NK-92 (cell line): ENCODE measurements around the gene ST8SIA6.
"Not testable (repeated sequence)": the region's sequence is repeated elsewhere in the genome, so short reads cannot be mapped to it uniquely, and the experiment has no call there.

Experiments
- DNase-seq: peaks from one replicate; lab custom pipeline; 2025; ENCODE audit not compliant: unreplicated experiment; lab: John Stamatoyannopoulos, UW

ST8SIA6 gene

DNA sequence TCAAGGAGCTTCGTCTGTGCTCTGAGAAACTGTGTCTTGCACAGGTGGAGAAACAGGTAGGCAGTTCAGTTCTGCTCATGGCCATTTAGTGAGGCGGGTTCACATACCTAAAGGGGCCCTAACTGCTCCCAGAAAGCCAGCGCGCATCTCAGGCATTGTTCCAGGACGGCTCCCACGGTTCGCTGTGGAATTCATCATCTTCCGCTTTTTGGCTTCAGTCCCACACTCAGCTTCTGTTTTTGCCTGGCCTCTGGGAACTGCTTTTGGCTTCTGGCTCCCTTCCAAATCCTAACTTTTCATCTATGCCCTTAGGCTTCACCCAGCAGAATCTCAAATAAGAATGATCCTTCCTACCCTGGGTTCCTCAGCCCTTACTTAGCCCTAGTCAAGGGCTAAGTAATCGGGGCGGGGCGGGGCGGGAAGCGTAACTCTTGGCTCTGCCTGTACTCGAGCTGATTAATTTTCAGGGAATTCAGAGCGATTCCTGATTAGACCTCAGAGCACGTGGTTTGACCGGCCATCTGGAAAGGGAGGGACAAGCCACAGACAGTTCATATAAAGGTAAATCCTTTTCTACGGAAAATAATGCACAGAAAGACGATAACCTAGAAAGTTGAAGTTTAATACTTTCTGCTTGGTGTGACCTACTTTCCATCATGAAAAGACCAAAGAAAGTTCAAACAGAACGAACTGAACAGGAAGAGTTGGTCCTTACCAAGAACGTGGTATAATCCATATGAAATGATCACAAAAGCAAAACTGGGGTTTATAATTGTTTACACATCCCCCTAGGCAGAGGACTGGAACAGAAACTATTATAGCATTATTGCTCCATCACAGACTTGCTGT, 105.7 kb downstream of the ST8SIA6 start:
- no peak for DNase-seq

DNA sequence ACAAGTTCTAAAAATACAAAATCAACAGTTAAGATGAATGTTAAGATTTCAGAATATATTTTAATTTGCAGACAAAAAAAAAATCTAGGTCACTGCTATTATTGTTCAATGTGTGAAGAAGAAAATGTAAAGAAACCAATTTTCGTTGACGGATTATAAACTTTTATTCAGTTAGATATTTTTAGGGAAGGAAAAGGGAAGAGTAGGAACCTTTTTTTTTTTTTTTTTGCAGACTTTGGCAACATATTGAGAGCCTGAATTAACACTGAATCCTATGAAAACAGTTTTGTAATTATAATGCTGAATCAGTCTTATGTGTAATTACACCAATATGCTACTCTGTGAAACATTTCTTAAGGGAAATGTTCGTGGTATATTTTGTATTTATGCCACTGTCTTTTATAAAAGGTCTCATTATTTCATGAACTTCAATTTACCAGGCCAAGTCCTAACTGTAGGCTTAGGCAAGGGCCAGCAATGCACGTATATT, 106.3 kb downstream of the ST8SIA6 start:
- DNase-seq, result no peak

DNA sequence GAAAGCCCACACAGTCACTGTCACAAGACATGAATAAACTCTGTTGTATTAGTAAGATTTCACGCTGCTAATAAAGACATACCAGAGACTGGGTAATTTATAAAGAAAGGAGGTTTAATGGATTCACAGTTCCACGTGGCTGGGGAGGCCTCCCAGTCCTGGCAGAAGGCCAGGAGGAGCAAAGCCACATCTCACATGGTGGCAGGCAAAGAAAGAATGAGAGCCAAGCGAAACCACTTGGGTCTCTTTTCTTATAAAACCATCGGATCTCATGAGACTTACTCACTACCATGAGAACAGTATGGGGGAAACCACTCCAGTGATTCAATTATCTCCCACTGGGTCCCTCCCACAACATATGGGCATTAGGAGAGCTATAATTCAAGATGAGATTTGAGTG, 110.2 kb downstream of the ST8SIA6 start:
- DNase-seq, result no peak

DNA sequence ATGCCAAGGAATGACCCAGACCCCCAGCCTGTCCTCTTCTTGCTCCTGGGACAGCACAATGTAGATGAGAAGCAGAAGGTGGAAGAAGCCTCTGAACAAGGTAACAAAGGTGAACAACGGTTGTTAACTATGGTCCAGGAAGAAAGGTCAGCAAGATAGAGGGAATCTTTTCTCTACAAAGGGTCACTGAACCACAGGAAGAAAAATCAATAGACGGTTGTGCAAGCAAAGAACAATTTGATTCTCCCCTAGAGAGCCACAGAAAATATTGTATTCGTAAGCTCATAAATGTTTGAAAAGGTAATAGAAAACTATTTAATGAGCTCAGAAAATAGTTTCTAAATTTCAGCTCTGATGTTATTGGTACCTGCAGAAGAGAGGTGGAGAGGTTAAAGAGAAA, 111.3 kb downstream of the ST8SIA6 start:
- DNase-seq, result no peak

DNA sequence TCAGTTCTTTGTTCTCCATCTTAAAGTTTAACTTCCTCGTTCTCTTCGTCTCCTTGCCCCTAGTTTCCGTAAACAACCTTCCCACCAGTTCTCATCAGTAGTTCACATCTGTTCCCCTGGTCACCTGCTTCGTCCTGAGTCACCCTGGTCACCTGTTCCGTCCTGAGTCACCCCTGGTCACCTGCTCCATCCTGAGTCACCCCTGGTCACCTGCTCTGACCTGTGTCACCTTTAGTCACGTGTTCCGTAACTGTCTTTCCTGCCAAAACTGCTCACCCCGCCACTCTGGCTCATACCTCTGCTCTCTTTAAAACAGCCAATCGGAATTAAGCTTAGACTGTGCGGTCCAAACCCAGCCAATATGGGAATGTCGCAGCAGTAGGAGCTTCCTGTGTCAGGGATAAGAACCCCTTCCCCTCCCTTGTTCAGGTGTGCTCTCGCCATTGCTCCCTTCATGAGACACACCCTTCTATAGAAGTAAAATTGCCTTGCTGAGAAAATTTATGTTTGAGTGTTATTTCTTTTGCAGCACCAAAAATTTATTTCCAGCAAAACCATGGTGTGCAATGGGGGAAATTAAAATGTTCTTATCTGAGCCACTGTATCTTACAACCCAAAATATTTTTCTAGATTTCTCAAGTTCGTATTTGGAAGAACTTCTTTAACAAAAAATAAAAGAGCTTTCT, 114.1 kb downstream of the ST8SIA6 start:
- no peak for DNase-seq

DNA sequence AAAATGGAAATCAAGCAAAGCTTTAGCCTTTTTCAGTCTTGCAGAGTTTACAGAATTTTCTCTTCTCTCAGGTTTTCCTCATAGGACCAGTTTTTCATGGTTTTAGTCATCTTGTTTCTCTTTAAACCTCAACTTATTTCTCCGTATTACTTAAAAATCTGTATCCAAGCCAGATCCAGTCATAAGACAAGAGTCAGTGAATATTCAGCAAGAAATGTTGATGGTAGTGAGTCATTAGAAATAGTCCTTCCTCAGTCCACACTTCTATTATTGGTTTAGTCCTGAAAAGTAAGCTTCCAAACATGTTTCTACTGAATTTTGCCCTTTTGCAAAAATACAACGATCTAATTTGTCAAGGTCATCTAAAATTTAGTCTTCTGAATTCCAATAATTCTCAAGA, 119.3 kb downstream of the ST8SIA6 start:
- DNase-seq, result no peak

DNA sequence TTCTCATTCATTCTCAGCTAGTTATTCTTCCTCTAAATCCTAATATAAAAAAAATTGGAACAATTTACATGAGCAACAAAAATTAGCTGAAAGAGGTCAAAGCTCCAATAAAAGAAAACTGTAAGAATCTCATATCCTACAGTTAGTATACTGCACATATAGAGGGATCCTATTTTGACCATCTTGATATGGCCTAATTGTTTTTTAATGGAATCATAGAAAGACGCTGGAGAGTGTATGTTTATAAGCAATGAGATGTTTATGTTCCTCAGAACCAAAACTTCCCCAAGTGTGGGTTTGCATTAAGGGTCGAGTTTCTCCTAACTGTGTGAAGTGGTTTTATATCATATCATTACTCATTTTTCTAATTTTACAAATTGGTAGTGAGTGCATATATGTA, 123.9 kb downstream of the ST8SIA6 start:
- DNase-seq, result no peak

DNA sequence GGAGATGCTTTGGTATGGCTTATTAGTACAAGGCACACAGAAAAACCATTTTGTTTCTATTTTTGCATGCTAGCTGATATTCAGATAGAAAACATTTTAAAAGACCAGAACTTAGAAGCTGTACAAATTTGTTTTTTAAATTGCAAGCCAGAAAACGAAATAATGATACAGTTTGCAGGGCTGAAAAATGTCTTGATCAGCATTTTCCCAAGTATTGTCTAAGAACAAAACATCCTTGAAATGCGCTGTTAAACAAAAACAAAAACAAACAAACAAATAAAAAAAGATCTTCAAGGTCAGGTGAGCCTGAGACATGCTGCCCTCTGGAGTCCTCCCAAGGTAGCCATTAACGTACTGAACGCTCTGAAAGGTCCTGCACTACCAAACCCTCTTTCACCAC, 128.0 kb downstream of the ST8SIA6 start:
- DNase-seq, result no peak

DNA sequence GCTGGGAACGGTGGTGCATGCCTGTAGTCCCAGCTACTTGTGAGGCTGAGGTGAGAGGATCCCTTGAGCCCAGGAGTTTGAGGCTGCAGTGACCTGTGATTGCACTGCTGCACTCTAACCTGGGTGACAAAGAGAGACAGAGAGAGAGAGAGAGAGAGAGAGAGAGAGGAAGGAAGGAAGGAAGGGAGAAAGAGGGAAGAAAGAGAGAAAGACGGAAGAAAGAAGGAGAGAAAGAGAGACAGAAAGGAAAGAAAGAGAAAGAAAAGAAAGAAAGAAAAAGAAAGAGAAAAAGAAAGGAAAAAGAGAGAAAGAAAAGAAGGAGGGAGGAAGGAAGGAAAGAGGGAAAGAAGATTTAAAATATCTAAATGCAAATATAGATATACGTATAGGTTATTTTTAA, 132.4 kb downstream of the ST8SIA6 start:
- DNase-seq, result not testable (repeated sequence)

DNA sequence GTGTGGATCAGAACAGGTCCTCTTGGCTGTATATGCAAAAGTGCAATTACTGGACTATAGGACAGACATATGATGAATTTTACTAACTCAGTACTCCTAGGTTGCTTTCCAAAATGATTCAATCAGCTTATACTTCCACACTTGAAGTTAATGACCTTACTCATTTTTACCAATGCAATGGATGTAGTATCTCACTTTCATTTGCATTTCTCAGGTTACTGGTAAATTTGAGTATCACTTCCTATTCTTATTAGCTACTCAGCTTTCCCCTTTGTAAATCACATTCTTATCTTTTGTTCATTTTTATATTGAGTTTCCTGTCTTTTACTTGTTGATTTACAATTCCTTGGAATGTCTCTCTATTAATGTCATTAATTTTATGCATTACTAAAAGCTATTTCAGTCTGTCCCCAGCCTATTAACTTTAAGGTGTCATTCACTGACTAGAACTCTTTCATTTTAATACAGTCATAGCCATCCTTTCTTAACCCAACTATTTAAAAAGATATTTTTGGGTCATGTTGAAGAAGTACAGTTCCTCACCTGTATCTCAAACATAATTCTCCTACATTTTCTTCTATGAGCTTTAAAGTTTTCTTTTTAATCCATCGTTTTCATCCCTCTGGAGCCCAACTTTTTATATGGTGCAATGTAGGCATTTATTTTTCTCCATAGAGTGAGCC, 137.8 kb downstream of the ST8SIA6 start:
- DNase-seq, result no peak

DNA sequence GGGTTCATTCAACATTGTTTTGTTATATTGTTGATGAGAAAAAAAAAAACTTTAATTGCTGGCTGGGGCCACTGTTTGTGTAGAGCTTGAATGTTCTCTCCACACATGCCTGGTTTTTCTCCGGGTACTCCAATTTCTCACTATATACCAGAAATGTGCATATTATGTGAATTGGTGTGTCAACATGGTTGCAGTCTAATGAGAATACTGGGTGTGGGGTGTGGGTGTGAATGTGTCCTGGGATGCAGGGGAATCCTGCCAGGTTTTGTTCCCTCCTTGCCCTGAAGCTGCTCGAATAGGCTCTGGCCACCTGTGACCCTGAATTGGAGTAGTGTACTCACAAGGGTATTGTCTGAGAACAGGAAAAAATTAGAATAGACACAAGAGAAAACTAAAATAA, 145.0 kb downstream of the ST8SIA6 start:
- no peak for DNase-seq

DNA sequence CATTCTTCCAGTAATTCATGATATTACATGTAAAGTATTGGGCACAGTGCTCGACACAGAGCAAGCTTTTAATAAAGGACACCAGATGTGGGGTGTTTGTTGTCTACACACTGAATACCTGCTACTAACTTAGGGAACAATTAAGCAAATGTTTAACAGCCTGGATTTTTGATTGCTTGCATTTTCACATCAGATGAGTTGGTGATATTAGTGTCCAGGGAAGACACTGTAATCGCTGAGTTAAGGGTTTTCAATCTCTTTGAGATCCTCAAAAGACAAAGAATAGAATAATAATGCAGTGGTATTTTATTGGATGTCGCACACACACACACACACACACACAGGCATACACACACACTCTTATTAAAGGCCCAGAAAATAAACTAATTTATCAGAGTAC, 147.3 kb downstream of the ST8SIA6 start:
- no peak for DNase-seq

DNA sequence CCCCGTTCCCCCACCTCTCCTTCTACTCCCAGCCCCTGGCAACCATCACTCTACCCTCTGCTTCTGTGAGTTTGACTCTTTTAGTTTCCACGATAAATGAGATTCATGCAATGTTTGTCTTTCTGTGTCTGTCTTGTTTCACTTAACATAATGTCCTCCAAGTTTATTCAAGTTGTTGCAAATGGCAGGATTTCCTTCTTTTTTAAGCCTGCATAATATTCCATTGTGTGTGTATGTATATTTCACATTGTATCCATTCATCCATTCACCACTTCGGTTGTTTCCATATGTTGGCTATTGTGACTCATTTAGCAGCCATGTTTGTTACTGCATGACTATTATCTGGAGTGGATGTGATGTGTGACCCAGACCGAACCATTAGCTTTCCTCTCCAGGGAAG, 162.0 kb downstream of the ST8SIA6 start:
- no peak for DNase-seq

DNA sequence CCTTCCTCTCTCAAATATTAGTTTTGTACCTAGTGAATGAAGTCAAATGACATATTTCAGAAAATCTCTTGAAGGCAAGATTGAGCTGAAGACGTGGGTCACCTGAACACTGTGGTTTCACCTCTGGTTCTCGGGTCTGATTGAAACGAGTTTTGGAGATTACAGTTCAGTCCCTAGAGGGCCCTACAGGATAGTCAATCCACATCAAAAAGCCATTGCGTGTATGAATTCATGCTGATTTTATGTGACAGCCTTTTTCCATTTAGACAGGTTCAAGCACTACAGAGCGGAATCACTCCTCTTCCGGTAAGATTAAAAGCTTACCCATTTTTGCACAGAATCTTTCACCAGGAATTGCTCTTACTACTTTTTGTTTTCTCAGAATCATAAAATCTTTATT, 164.2 kb downstream of the ST8SIA6 start:
- DNase-seq, result no peak

DNA sequence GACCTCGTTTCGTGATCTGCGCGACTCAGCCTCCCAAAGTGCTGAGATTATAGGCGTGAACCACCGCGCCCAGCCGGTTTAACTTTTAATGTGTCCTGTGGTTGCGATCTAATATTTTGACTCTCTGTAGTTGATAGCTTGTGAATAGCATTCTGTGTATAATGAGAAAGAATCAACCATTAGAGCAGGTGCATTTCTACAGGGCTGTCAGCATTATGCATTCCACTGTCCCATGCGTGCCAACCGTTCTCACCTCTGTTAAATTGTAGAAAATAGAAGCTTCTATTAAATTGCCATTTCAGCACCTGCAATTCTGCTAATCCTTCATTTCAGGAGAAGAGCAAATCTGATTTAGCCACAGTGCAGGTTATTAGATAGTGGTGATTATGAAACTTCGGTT, 164.6 kb downstream of the ST8SIA6 start:
- DNase-seq, result no peak

DNA sequence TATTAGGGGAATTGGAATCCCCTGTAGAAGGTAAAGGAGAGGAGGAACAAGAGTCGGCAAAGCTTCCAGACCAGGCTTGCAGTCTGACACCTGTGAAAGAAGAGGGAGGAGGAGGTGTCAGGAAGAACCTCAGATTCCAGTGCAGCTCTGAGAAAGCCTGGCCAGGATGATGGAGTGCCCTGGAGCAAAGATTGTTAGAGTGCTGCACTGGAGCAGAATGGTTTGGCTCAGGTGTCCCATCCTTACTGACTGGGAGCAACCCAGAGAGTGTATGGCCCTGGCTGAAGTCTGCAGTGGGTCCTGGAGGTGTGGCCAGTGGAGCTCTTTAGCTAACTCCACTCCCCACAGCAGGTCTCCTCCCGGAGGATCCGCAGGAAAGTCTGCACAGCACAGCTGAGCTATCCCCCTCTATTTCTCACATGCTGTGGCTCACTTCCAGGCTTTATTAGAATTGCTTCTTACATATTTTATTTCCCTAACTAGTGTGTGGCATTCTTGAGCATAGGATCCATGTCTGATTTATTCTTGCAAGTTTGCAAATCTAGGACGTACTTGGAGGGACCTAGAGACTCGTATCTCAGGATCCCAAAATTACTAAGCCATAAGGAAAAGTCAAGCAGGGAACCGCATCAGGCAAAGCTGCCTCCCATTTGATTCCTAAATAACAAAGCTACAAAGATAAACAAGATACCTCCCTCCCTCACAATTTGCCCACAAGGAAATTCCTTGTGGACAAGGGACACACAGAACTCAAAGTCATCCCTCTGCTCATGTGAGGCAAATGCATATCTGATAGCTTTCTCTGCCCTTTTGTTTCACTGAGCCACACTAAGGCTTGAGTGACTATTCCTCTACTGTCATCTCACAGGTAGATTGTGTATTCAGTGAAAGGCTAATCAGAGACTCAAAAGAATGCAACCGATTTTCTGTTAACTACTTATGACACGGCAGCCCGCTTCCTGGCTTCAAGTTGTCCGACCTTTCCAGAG, 167.5 kb downstream of the ST8SIA6 start:
- DNase-seq, result no peak

DNA sequence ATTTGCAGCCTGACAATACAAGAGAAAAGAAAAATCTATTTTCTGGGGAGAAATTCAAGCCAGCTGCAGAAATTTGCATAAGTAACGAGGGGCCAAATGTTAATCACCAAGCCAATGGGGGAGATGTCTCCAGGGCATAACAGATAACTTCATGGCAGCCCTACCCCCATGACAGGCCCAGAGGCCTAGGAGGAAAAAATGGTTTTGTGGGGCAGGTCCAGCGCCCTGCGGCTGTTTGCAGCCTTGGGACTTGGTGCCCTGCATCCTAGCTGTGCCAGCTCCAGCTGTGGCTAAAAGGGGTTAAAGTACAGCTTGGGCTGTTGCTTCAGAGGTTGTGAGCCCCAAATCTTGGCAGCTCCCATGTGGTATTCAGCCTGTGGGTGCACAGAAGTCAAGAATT, 172.1 kb downstream of the ST8SIA6 start:
- DNase-seq, result no peak

DNA sequence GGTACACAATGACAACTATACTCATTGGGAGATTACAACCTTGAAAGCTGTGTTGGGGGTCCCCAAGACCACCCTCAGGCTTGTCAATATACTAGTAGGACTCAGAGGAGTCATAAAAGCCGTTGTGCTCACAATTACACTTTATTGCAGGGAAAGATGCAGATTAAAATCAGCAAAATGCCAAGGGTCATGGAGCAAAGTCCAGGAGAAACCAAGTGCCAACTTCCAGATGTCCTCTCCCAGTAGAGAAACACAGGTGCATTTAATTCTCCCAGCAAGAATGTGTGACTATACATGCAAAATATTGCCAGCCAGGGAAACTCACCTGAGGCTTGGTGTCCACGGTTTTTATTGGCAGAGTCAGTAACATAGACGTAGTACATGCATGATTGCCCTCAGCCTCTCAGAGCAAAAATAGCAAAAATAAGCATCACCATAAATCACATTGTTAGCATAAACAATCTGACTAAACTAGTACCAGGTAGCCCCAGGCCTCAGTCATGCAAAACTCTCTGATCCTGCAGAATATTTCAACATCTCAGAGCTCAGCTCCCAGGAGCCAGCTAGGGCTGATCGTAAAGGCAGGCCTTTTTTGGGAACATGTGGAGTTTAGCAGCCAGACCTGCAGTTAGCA, 175.7 kb downstream of the ST8SIA6 start:
- no peak for DNase-seq

DNA sequence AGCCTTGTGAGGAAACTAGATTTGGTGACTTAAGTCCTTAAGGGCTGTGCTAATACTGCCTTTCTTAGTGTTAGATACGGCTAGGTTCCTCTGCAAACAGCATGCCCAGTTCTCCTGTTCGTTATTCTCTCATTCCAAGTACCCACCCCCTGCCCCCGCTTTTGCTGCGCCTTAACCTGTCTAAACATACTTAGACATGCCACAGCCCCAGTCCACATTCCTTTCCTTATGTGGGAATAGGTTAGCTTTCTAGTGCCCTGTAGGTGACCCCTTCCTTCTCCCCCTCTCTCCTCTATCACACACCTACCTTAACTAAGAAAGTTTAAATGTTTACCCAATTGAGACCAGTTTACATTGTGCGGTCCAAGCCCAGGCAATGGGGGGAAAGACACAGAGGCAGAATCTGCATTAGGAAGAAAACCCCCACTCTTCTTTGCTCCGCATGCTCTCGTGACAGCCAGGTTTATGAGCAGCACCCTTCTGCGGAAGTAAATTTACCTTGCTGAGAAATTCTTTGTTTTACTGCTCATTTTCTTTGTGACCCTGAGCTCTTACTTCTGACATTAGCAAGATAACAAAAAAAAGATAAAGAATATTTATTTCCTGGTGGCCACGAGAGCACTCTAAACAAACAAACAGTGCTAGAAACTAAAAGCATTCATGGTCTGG, 177.5 kb downstream of the ST8SIA6 start:
- no peak for DNase-seq

DNA sequence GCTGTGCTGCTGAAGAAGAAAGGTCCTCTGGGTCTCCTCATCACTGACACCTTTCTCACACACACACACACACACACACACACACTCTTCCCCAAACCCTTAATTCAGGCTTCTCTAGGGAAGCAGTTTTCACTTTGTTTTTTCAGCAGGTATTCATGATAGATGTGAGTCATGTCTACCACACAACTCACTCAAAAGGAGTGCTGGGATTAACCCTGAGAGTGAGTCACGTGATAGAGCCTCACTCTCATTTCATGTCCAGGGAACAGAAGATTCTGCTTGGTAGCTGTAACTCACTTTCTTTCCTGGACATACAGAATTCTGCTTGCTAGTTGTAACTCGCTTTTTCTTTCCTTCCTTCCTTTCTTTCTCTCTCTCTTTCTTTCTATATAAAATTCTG, 181.0 kb downstream of the ST8SIA6 start:
- no peak for DNase-seq
